Uterus (tissue), 2 donors: ENCODE results near the gene EIF1AX.
"Not testable (repeated sequence)": the region's sequence is repeated elsewhere in the genome, so short reads cannot be mapped to it uniquely, and the experiment has no call there.

ENCODE experiments used
- CTCF ChIP-seq, 4 experiments: fragments of 200-600 bp in 2 of 4; fragments of 450-650 bp in 2 of 4; sonication (generic) in 2 of 4; IDR thresholded peaks; one replicate each; pipeline ENCODE4 v1.5.1; 2016 to 2019; ENCODE audit warnings: antibody characterized with exemption in 4 of 4, mild to moderate bottlenecking in 2 of 4, moderate library complexity in 1 of 4
- POLR2A ChIP-seq, 2 donors: fragments of 450-650 bp; IDR thresholded peaks; one replicate each; pipeline ENCODE4 v1.6.1; 2016; ENCODE audit warnings: antibody characterized with exemption in 2 of 2, mild to moderate bottlenecking in 1 of 2, moderate library complexity in 1 of 2

- TF ChIP-seq CTCF, POLR2A (IDR thresholded peaks at IDR 0.05): not testable (repeated sequence)
Observed at GRCh38 chrX:20162516-20162915, 20.9 kb upstream of the EIF1AX start.
